HEK293 (cell line): ENCODE results near the gene TTC9B.

ENCODE experiments used
- CTCF ChIP-seq: fragments of 450-650 bp; formaldehyde crosslinking; IDR thresholded peaks from 2 replicates; pipeline ENCODE4 v1.5.1; 2016; ENCODE audit warnings: missing biosample characterization, missing genetic modification characterization
- IKZF3 ChIP-seq: fragments of 450-650 bp; IDR thresholded peaks from 2 replicates; pipeline ENCODE4 v1.5.0; 2018; ENCODE audit warnings: missing biosample characterization, mild to moderate bottlenecking, missing genetic modification characterization, moderate library complexity
- RBAK ChIP-seq: fragments of 450-650 bp; formaldehyde crosslinking; IDR thresholded peaks from 2 replicates; pipeline ENCODE4 v1.5.1; 2016; ENCODE audit warnings: missing biosample characterization, missing genetic modification characterization
- YY1 ChIP-seq: fragments of 450-650 bp; formaldehyde crosslinking; IDR thresholded peaks from 2 replicates; pipeline ENCODE4 v1.5.1; 2018; ENCODE audit warnings: missing biosample characterization, missing genetic modification characterization
- ZNF121 ChIP-seq: fragments of 450-650 bp; formaldehyde crosslinking; IDR thresholded peaks from 2 replicates; pipeline ENCODE4 v1.5.1; 2016; ENCODE audit warnings: missing biosample characterization, missing genetic modification characterization
- ZNF302 ChIP-seq: fragments of 450-650 bp; formaldehyde crosslinking; IDR thresholded peaks from 2 replicates; pipeline ENCODE4 v1.5.1; 2016; ENCODE audit warnings: missing biosample characterization, missing genetic modification characterization, low read depth

DNA sequence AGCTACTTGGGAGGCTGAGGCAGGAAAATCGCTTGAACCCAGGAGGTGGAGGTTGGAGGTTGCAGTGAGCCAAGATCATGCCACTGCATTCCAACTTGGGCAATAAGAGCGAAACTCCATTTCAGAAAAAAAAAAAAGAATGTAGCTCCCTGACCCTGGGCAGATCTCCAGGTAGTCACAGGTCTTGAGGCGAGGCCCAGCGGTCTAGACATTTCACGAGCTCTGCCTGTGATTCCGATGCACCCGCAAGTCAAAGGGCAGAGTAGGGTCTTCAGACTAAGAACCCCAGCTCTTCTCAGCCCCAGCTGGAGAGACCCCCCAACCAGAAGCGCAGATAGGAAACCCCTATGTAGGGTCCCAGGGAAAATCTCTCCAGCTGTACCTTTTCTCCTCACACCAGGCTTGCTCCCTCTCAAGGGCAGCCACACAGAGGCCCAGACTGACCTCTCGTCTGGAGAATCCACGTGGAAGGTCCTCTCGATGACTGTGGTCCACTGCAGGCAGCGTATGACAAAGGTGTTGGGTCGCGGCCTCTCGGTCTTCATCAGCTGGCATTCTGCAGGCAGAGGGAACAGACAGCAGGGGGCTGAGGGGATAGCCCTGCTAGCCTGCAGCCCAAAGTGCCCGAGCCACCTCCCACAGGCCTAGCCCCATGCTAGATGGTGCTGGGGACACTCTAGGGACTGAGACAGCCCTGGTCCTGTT is 36.7 kb upstream of the TTC9B start:
- no peak for TF ChIP-seq IKZF3 (tag by site-specific recombination)
- no peak for TF ChIP-seq CTCF (tag by site-specific recombination)
- no peak for TF ChIP-seq ZNF121 (tag by site-specific recombination)
- TF ChIP-seq RBAK, result no peak
- no peak for TF ChIP-seq YY1 (tag by site-specific recombination)
- no peak for TF ChIP-seq ZNF302
